ENCODE measurements around the gene GABARAP. TPM values are rescaled to one million over a fixed set of nuclear protein-coding genes. Genes with fewer than 3 reads are reported as not detected.
A peak's percentile ranks its signal among the peaks of the same experiment; 100 is the strongest.

The GABARAP gene
- total and polyA plus RNA-seq, 10 of the 15 experiments (the other 5 are each of a cell fraction or from before 2014, with no cell fraction given) = 134 to 613 (median 285) TPM

DNA sequence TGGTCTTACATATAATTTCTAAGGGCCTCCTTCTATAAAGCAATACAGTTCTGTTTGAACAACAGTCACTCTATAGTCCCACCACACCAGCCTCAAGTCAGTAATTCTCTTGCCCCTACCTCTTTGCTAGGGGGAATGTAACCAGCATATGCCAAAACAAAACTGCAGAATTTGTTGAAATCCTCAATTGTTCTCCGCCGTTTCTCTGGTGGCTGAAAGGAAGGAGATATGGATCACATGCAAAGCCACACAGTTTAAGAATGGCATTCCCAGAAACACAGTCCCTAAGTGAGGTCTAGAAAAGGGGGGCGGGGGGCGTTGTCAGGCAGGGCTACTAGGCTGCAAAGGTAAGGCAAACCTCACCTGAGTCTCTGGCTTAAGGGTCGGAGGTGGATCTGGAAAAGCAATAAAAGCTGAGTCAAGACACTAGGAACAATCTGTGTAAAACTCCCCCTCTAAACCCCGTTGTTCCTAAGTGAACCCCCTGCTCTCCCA is 4.9 kb downstream of the GABARAP start:
- POLR2A ChIA-PET = interaction anchor here (0.8 to 7.3 kb wide), 5 partner anchors 13 to 199 kb away, joined by 3 to 99 read pairs (median 3); partner anchors contain the start of genes ACADVL, CTDNEP1, DLG4 and ELP5
- RAD21 ChIA-PET (ENCODE audit: unreplicated experiment) = interaction anchor here (1.2 to 6.3 kb wide), 4 partner anchors 12 to 114 kb away, joined by 3 to 51 read pairs (median 6); partner anchors contain the start of genes ACADVL, CTDNEP1, DLG4 and ELP5
- no TSS peak for BruUV-seq (replicated peaks)
- TF ChIP-seq ZNF207 (IDR thresholded peaks at IDR 0.05; ENCODE audit: borderline replicate concordance) = no peak
- no peak for TF ChIP-seq YBX1 (IDR thresholded peaks at IDR 0.05)
- TF ChIP-seq IKZF2 (IDR thresholded peaks at IDR 0.05) = no peak
- TF ChIP-seq SREBF2 (IDR thresholded peaks at IDR 0.05; ENCODE audit: low read length) = no peak
- TF ChIP-seq BHLHE40 (IDR thresholded peaks at IDR 0.05; ENCODE audit: borderline replicate concordance in 1 of 2, low read depth in 2 of 2, low read length in 1 of 2) = no peak
- no peak for TF ChIP-seq EP300 (IDR thresholded peaks at IDR 0.05; ENCODE audit: borderline replicate concordance in 1 of 2, control insufficient read depth in 1 of 2, low read depth in 2 of 2, low read length in 2 of 2)
- TF ChIP-seq DPF2 (IDR thresholded peaks at IDR 0.05) = no peak
- TF ChIP-seq HCFC1 (IDR thresholded peaks at IDR 0.05; ENCODE audit: low read length) = no peak
- no peak for TF ChIP-seq KDM1A (IDR thresholded peaks at IDR 0.05; ENCODE audit: borderline replicate concordance)
- TF ChIP-seq BRCA1 (IDR thresholded peaks at IDR 0.05; ENCODE audit: low read depth, low read length) = no peak
- ATAC-seq (no peak), FAIRE-seq (no peak), DNase-seq (ENCODE audit: low read depth, low spot score) (no peak)
- Histone ChIP-seq H3K27me3 (replicated peaks in 1 of 2; ENCODE audit: control insufficient read depth in 2 of 2, insufficient read depth in 2 of 2, low read length in 1 of 2) (no peaks in the 10 kb centered on the region), H3K4me2 (ENCODE audit: control insufficient read depth, insufficient read depth) (peak overlapping the region; percentile 49), H3K9ac (ENCODE audit: control insufficient read depth, insufficient read depth, low read length) (peak overlapping the region; percentile 70; the same call in 1 of the 2 replicates), H3K4me3 (peak overlapping the region; percentile 70), H2AFZ (ENCODE audit: control insufficient read depth, low read depth, low read length) (no peak overlapping the region), H4K20me1 (ENCODE audit: control insufficient read depth, insufficient read depth) (no peaks in the 10 kb centered on the region), H3K4me1 (ENCODE audit: control insufficient read depth, insufficient read depth, low read length) (peaks cover 29% of the 10 kb centered on the region), H3K27ac (ENCODE audit: control insufficient read depth, insufficient read depth) (peak overlapping the region; percentile 74; the same call in 1 of the 2 replicates), H3K9me3 (replicated peaks; ENCODE audit: control insufficient read depth, insufficient read depth, low read length) (no peaks in the 10 kb centered on the region), H3K36me3 (ENCODE audit: control insufficient read depth in 2 of 2, insufficient read depth in 2 of 2, low read length in 1 of 2) (peaks cover 6 to 14% of the 10 kb centered on the region in 2 experiments), H3K79me2 (ENCODE audit: control insufficient read depth, insufficient read depth, low read length) (peaks cover 66% of the 10 kb centered on the region)
- WGBS (ENCODE audit: insufficient coverage, insufficient replicate concordance, low lambda C conversion rate, missing lambda C conversion rate) = 34% methylated on average over 6 of the region's 6 CpGs
- CTCF ChIA-PET = interaction anchor here (0.5 to 6.0 kb wide), 4 partner anchors 17 to 191 kb away, joined by 3 to 70 read pairs (median 7); partner anchors contain the start of genes ACADVL and DLG4
- SMC1A ChIA-PET (ENCODE audit: uncharacterized antibody, unreplicated experiment) = interaction anchor here (1.1 to 2.0 kb wide), 2 partner anchors 16 to 18 kb away, joined by 3 to 4 read pairs; partner anchors contain the start of genes ACADVL and DLG4
- intact Hi-C loops (cut with micrococcal nuclease; ENCODE audit: unreplicated experiment) (no loop called here), in situ Hi-C loops (cut with MboI) (no loop called here)

All from GM12878 (cell line).